ENCODE data around the gene EDDM13. TPM values are rescaled to one million over a fixed set of nuclear protein-coding genes. Genes with fewer than 3 reads are reported as not detected.

Gene EDDM13
- total and polyA plus RNA-seq, 11 donors = 0.42 TPM; not detected in 10

DNA sequence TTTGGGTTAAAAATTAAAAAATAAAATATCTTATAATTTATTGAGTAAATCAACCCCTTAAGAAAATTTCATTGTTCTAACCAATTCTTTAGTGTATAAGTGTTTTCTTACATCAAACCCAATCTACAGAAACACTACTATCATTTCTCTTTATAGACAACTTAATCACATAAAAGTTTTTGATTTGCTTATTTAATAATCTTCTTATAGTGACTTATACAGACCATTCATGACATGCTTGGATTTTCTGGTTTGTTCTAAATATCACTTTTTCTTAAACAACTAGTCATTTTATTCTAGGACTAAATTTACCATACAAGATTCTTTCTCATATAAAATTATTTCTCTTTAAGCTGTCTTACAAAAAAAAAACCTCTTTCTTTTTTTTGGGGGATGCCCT lies 69.4 kb downstream of the EDDM13 start:
- TF ChIP-seq POLR2A (IDR thresholded peaks at IDR 0.05) = no peak
- TF ChIP-seq, protein P1, sequence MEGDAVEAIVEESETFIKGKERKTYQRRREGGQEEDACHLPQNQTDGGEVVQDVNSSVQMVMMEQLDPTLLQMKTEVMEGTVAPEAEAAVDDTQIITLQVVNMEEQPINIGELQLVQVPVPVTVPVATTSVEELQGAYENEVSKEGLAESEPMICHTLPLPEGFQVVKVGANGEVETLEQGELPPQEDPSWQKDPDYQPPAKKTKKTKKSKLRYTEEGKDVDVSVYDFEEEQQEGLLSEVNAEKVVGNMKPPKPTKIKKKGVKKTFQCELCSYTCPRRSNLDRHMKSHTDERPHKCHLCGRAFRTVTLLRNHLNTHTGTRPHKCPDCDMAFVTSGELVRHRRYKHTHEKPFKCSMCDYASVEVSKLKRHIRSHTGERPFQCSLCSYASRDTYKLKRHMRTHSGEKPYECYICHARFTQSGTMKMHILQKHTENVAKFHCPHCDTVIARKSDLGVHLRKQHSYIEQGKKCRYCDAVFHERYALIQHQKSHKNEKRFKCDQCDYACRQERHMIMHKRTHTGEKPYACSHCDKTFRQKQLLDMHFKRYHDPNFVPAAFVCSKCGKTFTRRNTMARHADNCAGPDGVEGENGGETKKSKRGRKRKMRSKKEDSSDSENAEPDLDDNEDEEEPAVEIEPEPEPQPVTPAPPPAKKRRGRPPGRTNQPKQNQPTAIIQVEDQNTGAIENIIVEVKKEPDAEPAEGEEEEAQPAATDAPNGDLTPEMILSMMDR (IDR thresholded peaks at IDR 0.05) = no peak
- H3K9me3 ChIP-seq = peaks cover 0 to 3% (median 0%) of the 10 kb centered on the region in 12 donors
- H3K4me3 ChIP-seq = no peak overlapping the region
- ATAC-seq (no peak), DNase-seq (no peak)
- no peaks in the 10 kb centered on the region for H3K4me1 ChIP-seq
- intact Hi-C loops (cut with DNase I) = loop anchor here in 2 of 10 donors (10.0 kb wide), 2 partner anchors 167 to 267 kb away; partner anchors contain the start of gene GALP (in 1 of the 2)
- no peak overlapping the region for H3K27ac ChIP-seq
- H3K36me3 ChIP-seq = no peaks in the 10 kb centered on the region
- no peaks in the 10 kb centered on the region for H3K27me3 ChIP-seq

DNA sequence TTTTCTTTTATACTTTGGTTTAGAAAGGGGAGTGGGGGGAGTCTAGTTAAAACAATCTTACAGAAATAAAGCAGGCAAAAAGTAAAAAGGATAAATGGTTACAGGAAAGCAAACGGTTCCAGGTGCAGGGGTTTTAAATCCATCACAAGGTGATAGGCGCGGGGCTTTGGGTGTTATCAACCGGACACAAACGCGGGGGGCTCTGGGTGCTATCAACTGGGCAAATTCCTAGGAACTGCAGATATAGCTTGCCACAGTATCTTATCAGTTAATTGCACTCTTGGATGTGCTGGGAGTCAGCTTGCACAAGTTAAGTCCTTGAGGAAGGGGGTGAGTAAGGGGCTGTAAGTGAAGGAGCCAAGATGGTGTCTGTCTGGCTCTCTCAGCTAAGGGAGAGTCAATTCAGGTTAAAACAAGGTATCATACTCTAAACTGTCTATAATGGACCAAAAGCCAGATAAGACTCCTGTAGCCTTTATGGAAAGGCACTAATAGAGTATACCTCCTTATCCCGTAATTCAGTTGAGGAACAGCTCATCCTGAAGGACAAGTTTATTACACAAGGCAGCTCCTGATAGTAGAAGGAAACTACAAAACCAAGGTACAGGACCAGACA lies 74.7 kb downstream of the EDDM13 start:
- no peaks in the 10 kb centered on the region for H3K9me3 ChIP-seq
- no peaks in the 10 kb centered on the region for H3K4me1 ChIP-seq
- no peak for ATAC-seq
- H3K4me3 ChIP-seq = no peak overlapping the region
- no peak overlapping the region for H3K27ac ChIP-seq
- DNase-seq = no peak
- intact Hi-C loops (cut with DNase I) = loop anchor here in 4 of 10 donors (5.0 to 10.0 kb wide), 3 partner anchors 95 to 272 kb away; partner anchors contain the start of gene GALP (in 1 of the 4)
- 50 to 62% (median 55%) methylated on average over 7 of the region's 7 CpGs for WGBS, 4 donors
- no peak for TF ChIP-seq POLR2A (IDR thresholded peaks at IDR 0.05)
- TF ChIP-seq, protein P1 (IDR thresholded peaks at IDR 0.05) = no peak
- no peaks in the 10 kb centered on the region for H3K27me3 ChIP-seq
- H3K36me3 ChIP-seq = no peaks in the 10 kb centered on the region

DNA sequence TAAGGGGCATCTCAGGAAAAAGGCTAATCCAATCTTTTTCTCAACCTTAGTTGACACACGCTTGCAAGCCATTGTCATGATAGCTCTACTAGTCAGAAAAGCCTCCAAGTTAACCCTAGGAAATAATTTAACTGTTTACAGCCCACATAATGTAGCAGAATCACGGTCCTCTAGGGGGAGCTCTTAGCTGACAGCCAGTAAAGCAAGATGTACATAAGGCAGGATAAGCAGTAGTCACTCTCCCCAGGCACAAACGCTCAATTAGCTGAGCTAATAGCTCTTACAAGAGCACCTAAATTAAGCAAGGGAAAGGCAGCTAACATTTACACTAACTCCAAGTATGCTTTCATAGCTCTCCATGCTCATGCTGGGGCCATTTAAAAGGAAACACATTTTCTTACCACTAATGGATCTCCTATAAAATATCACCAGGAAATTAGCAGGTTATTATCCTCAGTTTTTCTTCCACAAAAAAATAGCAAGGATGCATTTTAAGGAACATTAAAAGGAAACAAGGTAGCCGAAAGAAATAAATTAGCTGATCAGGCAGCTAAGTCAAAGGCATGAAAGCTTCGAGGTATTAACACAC lies 75.8 kb downstream of the EDDM13 start:
- intact Hi-C loops (cut with DNase I) = loop anchor here in 4 of 10 donors (5.0 to 10.0 kb wide), 3 partner anchors 96 to 274 kb away; partner anchors contain the start of gene GALP (in 1 of the 4)
- ATAC-seq = no peak
- Histone ChIP-seq H3K4me1 (no peaks in the 10 kb centered on the region), H3K36me3 (no peaks in the 10 kb centered on the region), H3K4me3 (no peak overlapping the region), H3K9me3 (no peaks in the 10 kb centered on the region), H3K27ac (no peak overlapping the region), H3K27me3 (no peaks in the 10 kb centered on the region)
- no peak for DNase-seq
- WGBS, 4 donors = 69 to 72% (median 70%) methylated on average over 5 of the region's 5 CpGs
- no peak for TF ChIP-seq POLR2A (IDR thresholded peaks at IDR 0.05)
- TF ChIP-seq, protein P1 (IDR thresholded peaks at IDR 0.05) = peak in 5 of 12 donors; percentile 17 to 33 (median 29)

DNA sequence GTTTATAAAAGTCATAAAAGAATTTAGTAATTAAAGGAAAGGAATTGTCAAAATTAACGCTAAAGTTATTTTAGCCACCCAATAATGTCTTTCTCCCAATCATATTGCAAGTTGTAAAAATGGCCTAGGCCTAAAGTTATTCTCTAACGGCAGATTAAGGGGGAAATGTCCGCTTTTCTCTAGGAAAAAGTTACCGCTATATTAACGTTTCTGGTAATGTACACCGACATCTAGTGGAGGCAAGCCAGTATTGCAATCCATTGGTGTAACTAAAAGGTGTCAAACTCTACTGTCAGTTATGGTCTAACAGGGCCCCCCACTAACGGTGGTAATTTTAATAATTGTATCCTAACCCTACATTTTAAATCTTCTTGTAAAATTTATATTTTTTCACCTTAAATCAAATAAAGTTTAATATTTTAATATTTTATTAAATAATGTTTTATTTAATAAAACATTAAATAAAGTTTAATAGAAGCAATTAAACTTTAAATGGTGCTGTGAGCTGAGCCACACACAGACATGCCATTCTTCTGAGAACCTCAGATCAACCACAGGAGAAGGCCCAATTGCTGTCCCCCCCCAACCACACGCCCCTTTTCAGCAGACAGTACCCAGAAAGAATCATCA lies 78.0 kb downstream of the EDDM13 start:
- no peaks in the 10 kb centered on the region for H3K4me1 ChIP-seq
- no peak overlapping the region for H3K4me3 ChIP-seq
- TF ChIP-seq, protein P1 (IDR thresholded peaks at IDR 0.05) = peak; percentile 76 to 95 (median 88)
- no peak for TF ChIP-seq POLR2A (IDR thresholded peaks at IDR 0.05)
- H3K9me3 ChIP-seq = no peaks in the 10 kb centered on the region
- 16 to 19% (median 18%) methylated on average over 8 of the region's 8 CpGs for WGBS, 4 donors
- ATAC-seq = peak in 2 of 4 donors; percentile 47 to 50
- no peaks in the 10 kb centered on the region for H3K36me3 ChIP-seq
- intact Hi-C loops (cut with DNase I) = loop anchor here in 9 of 10 donors (1.0 to 10.0 kb wide), 6 partner anchors 98 to 284 kb away; partner anchors contain the start of gene GALP (in 1 of the 9)
- H3K27me3 ChIP-seq = no peaks in the 10 kb centered on the region
- no peak overlapping the region for H3K27ac ChIP-seq
- DNase-seq = peak in 3 of 5 donors; percentile 22 to 33 (median 26)
